ENCODE results near the gene PTGIS. TPM values are rescaled to one million over a fixed set of nuclear protein-coding genes. Genes with fewer than 3 reads are reported as not detected.

The PTGIS gene
- total RNA-seq, 4 donors from 2014 or later, result 1.6 to 34.1 (median 8.6) TPM

DNA sequence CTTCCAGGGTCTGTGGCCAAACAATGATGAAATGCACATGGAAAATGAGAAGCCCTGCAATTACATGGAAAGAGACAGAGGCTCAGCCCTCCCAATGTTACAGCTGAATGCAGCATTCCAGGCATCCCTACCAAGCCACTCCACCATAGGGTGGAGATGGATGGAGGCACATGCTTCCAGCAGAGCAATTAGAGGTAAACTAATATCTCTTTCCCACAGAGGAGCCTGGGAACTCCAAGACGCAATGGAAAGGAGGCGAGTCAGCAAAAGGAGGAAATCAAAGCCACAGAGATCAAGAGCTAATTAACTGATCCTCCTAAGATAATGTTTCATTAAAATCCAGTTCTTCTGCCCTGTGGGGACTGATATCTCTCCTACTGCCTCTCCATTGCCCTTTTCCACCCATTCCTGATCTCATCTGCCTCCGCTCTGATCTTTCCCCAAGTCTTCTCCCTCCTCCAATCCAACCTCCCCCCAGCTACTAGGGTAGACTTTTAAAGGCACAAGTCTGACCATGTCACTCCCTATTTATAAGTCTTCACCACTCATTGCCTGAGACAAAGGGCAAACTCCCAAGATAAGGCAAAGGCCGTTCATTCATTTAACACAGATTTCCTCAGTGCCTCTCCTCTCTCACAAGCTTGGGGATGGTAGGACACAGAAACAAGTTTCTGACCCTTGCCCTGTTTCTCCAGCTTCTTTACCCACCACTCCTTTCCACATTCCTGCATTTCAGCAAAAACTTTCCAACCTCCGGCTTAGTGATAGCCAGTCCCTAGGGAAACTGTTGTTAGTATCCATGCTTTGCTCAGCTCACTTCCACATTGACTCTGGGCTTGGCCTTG is 71.2 kb downstream of the PTGIS start:
- TF ChIP-seq, protein P1, sequence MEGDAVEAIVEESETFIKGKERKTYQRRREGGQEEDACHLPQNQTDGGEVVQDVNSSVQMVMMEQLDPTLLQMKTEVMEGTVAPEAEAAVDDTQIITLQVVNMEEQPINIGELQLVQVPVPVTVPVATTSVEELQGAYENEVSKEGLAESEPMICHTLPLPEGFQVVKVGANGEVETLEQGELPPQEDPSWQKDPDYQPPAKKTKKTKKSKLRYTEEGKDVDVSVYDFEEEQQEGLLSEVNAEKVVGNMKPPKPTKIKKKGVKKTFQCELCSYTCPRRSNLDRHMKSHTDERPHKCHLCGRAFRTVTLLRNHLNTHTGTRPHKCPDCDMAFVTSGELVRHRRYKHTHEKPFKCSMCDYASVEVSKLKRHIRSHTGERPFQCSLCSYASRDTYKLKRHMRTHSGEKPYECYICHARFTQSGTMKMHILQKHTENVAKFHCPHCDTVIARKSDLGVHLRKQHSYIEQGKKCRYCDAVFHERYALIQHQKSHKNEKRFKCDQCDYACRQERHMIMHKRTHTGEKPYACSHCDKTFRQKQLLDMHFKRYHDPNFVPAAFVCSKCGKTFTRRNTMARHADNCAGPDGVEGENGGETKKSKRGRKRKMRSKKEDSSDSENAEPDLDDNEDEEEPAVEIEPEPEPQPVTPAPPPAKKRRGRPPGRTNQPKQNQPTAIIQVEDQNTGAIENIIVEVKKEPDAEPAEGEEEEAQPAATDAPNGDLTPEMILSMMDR (IDR thresholded peaks at IDR 0.05), result no peak
- TF ChIP-seq POLR2A (IDR thresholded peaks at IDR 0.05), result no peak
- whole genome bisulfite sequencing, 2 donors, result 71 to 72% methylated on average over 5 of the region's 5 CpGs
- Histone ChIP-seq H3K9me3 (no peaks in the 10 kb centered on the region), H3K36me3 (no peaks in the 10 kb centered on the region), H3K27me3 (peaks cover 0 to 34% (median 0%) of the 10 kb centered on the region in 4 donors), H3K4me1 (no peaks in the 10 kb centered on the region), H3K4me3 (no peak overlapping the region), H3K27ac (no peak overlapping the region)
- intact Hi-C loops (cut with DNase I), result no loop called here
- DNase-seq, result no peak

DNA sequence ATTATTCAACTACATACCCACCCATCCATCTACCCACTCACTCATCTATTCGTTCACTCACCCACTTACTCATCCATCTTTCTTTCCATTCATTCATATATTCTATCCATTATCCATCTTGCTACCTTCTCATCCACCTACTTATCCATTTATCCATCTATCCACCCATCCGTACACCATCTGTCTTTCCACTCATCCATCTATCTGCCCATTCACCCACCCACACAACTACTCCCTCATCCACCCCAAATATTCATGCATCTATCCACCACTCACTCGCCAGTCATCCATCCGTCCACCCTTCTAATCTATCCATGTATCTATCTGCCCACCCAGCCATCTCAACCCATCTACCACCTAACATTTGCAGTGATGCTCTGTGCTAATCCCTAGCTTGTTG is 71.9 kb downstream of the PTGIS start:
- no peaks in the 10 kb centered on the region for H3K36me3 ChIP-seq
- DNase-seq, result no peak
- WGBS, 2 donors, result 72 to 76% methylated on average over 4 of the region's 4 CpGs
- H3K27ac ChIP-seq, result no peak overlapping the region
- peaks cover 0 to 39% (median 0%) of the 10 kb centered on the region in 4 donors for H3K27me3 ChIP-seq
- H3K9me3 ChIP-seq, result no peaks in the 10 kb centered on the region
- H3K4me3 ChIP-seq, result no peak overlapping the region
- intact Hi-C loops (cut with DNase I), result no loop called here
- TF ChIP-seq POLR2A (IDR thresholded peaks at IDR 0.05), result no peak
- TF ChIP-seq, protein P1 (IDR thresholded peaks at IDR 0.05), result no peak
- no peaks in the 10 kb centered on the region for H3K4me1 ChIP-seq

DNA sequence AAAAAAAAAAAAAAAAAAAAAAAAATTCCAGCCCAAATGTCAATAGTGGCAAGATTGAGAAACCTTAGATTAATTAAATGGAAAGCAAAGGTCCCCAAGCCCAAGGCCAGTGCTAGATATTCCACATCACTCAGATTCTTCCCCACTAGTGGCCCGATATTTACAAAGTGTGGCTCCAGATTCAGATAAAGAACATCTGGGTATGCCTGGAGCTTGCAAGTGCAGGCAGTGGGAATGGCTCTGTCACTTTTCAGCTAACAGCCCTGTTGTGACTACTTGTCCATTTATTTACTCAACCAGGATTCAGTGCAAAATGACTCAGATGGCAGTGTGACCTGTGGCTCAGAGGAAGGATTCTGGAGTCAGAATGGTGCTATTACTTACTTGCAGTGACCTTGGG is 77.2 kb downstream of the PTGIS start:
- intact Hi-C loops (cut with DNase I), result no loop called here

DNA sequence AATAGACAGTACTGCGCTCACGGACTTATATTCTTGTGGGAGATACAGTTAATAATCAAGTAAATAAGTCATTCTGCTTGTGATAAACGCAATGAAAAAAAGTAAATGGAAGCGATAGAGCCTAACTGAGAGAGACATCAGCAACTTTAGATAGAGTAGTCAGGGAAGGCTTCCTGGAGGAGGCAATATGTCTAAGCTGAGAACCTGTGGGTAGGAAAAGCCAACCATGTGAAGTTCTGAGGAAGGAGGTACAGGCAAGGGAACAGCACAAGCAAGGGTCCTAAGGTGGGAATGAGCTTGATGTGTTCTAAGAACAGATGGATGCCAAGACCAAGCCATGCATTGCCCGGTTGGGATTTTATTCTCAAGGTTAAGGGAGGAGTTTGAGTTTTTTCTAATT is 78.2 kb downstream of the PTGIS start:
- intact Hi-C loops (cut with DNase I), result loop anchor here (5.0 to 10.0 kb wide), 2 partner anchors 105 to 157 kb away; no protein-coding TSS in a partner anchor
- Histone ChIP-seq H3K27me3 (peaks cover 0 to 71% (median 0%) of the 10 kb centered on the region in 4 donors), H3K27ac (no peak overlapping the region), H3K9me3 (no peaks in the 10 kb centered on the region), H3K4me3 (no peak overlapping the region), H3K4me1 (peaks cover under 1 to 2% (median 1%) of the 10 kb centered on the region in 3 donors), H3K36me3 (no peaks in the 10 kb centered on the region)
- TF ChIP-seq, protein P1 (IDR thresholded peaks at IDR 0.05), result no peak
- no peak for TF ChIP-seq POLR2A (IDR thresholded peaks at IDR 0.05)
- 79 to 85% methylated on average over 5 of the region's 5 CpGs for WGBS, 2 donors
- no peak for DNase-seq

More for the DNA sequence above, 77.2 kb downstream of the PTGIS start:
- no peak for TF ChIP-seq POLR2A (IDR thresholded peaks at IDR 0.05)
- TF ChIP-seq, protein P1 (IDR thresholded peaks at IDR 0.05), result no peak
- Histone ChIP-seq H3K27ac (no peak overlapping the region), H3K9me3 (no peaks in the 10 kb centered on the region), H3K27me3 (peaks cover 0 to 62% (median 0%) of the 10 kb centered on the region in 4 donors), H3K4me1 (no peaks in the 10 kb centered on the region), H3K36me3 (no peaks in the 10 kb centered on the region), H3K4me3 (no peak overlapping the region)
- WGBS, 2 donors, result 55 to 72% methylated on average over 1 of the region's 1 CpG
- no peak for DNase-seq

DNA sequence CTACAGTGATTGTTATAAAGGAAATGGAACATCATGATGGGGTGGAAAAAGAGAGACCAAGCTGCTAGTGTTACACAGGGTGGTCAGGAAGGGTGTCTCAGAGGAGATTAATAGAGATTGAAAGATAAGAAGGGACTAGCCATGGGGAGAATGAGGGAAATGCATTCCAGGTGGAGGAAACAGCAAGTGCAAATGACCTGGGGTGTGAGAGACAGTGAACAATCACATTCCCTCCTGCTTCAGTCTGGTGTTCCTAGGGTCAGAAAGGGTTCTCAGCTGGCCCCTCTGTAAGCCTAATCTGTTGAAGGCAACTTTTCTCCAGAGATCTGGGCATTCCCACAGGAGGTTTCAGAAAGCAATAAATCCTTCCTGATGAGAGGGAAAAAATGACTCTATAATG is 81.9 kb downstream of the PTGIS start:
- no peaks in the 10 kb centered on the region for H3K36me3 ChIP-seq
- no peak overlapping the region for H3K4me3 ChIP-seq
- no peaks in the 10 kb centered on the region for H3K9me3 ChIP-seq
- peaks cover 0 to 94% (median 5%) of the 10 kb centered on the region in 4 donors for H3K27me3 ChIP-seq
- peaks cover 7 to 37% (median 10%) of the 10 kb centered on the region in 3 donors for H3K4me1 ChIP-seq
- intact Hi-C loops (cut with DNase I), result loop anchor here (5.0 to 10.0 kb wide), 2 partner anchors 101 to 154 kb away; no protein-coding TSS in a partner anchor
- no peak for DNase-seq
- H3K27ac ChIP-seq, result no peak overlapping the region
- TF ChIP-seq, protein P1 (IDR thresholded peaks at IDR 0.05), result no peak
- no peak for TF ChIP-seq POLR2A (IDR thresholded peaks at IDR 0.05)

Data from esophagus squamous epithelium (tissue), 5 donors.